DMS79 (cell line): ENCODE measurements around the gene RFX3.
A peak's percentile ranks its signal among the peaks of the same experiment; 100 is the strongest.

Source experiments
- DNase-seq: peaks from one replicate; lab custom pipeline; 2025; lab: John Stamatoyannopoulos, UW

The RFX3 gene

GRCh38 chr9:3477236-3477834 lies 48.5 kb downstream of the RFX3 start:
- DNase-seq = no peak

GRCh38 chr9:3475300-3476020 lies 50.3 kb downstream of the RFX3 start:
- no peak for DNase-seq

GRCh38 chr9:3474821-3475220 lies 51.0 kb downstream of the RFX3 start:
- no peak for DNase-seq

- no peak for DNase-seq
Measured at GRCh38 chr9:3473405-3473804, 52.4 kb downstream of the RFX3 start.

- DNase-seq = no peak
Measured at GRCh38 chr9:3471883-3472282, 53.9 kb downstream of the RFX3 start.

GRCh38 chr9:3468421-3469205 lies 57.2 kb downstream of the RFX3 start:
- no peak for DNase-seq

- DNase-seq = no peak
Measured at GRCh38 chr9:3467593-3468219, 58.1 kb downstream of the RFX3 start.

- DNase-seq = no peak
Measured at GRCh38 chr9:3464033-3464638, 61.7 kb downstream of the RFX3 start.

GRCh38 chr9:3458806-3459475 lies 66.9 kb downstream of the RFX3 start:
- DNase-seq = no peak

GRCh38 chr9:3457175-3457574 lies 68.6 kb downstream of the RFX3 start:
- DNase-seq = no peak

GRCh38 chr9:3455717-3456116 lies 70.1 kb downstream of the RFX3 start:
- DNase-seq = no peak

GRCh38 chr9:3455094-3455493 lies 70.7 kb downstream of the RFX3 start:
- no peak for DNase-seq

- no peak for DNase-seq
Measured at GRCh38 chr9:3451956-3452355, 73.8 kb downstream of the RFX3 start.

- DNase-seq = peak; percentile 91
Measured at GRCh38 chr9:3447788-3448187, 78.0 kb downstream of the RFX3 start.

- DNase-seq = peak; percentile 56
Measured at GRCh38 chr9:3447143-3447542, 78.7 kb downstream of the RFX3 start.

- no peak for DNase-seq
Measured at GRCh38 chr9:3446313-3446712, 79.5 kb downstream of the RFX3 start.

- no peak for DNase-seq
Measured at GRCh38 chr9:3444016-3444415, 81.8 kb downstream of the RFX3 start.

- DNase-seq = no peak
Measured at GRCh38 chr9:3441197-3441816, 84.5 kb downstream of the RFX3 start.

GRCh38 chr9:3436629-3437420 lies 89.0 kb downstream of the RFX3 start:
- peak; percentile 61 for DNase-seq

GRCh38 chr9:3435732-3436131 lies 90.1 kb downstream of the RFX3 start:
- DNase-seq = no peak
